Measurements from ENCODE around the gene OSBP. TPM values are rescaled to one million over a fixed set of nuclear protein-coding genes. Genes with fewer than 3 reads are reported as not detected.

OSBP gene, protein sequence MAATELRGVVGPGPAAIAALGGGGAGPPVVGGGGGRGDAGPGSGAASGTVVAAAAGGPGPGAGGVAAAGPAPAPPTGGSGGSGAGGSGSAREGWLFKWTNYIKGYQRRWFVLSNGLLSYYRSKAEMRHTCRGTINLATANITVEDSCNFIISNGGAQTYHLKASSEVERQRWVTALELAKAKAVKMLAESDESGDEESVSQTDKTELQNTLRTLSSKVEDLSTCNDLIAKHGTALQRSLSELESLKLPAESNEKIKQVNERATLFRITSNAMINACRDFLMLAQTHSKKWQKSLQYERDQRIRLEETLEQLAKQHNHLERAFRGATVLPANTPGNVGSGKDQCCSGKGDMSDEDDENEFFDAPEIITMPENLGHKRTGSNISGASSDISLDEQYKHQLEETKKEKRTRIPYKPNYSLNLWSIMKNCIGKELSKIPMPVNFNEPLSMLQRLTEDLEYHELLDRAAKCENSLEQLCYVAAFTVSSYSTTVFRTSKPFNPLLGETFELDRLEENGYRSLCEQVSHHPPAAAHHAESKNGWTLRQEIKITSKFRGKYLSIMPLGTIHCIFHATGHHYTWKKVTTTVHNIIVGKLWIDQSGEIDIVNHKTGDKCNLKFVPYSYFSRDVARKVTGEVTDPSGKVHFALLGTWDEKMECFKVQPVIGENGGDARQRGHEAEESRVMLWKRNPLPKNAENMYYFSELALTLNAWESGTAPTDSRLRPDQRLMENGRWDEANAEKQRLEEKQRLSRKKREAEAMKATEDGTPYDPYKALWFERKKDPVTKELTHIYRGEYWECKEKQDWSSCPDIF
- 25.4 TPM for polyA plus RNA-seq (2013, experiment 1 of 2)
- 25.0 TPM for polyA plus RNA-seq (2013, experiment 2 of 2)

- no peaks in the 10 kb centered on the region for H3K27me3 ChIP-seq (ENCODE audit: control insufficient read depth in 1 of 2, insufficient read depth in 1 of 2, low read length in 2 of 2)
- peaks cover 5% of the 10 kb centered on the region for H3K79me1 ChIP-seq (replicated peaks; ENCODE audit: low read length, poor library complexity, severe bottlenecking)
- H3K36me3 ChIP-seq (ENCODE audit: control insufficient read depth in 1 of 2, insufficient read depth in 2 of 2, low read depth in 1 of 2, low read length in 2 of 2), result peaks cover 4 to 11% of the 10 kb centered on the region in 2 experiments
- H2BK5ac ChIP-seq (ENCODE audit: low read depth, low read length, poor library complexity, severe bottlenecking), result peak within 1 kb of the TSS; percentile 89
- H2BK15ac ChIP-seq (ENCODE audit: low read depth, poor library complexity, severe bottlenecking), result peak within 1 kb of the TSS; percentile 94
- peak within 1 kb of the TSS; percentile 86 to 98 for H3K14ac ChIP-seq (ENCODE audit: low read length in 2 of 2)
- no peaks in the 10 kb centered on the region for H3K9me3 ChIP-seq (ENCODE audit: control insufficient read depth, low read length)
- peak within 1 kb of the TSS in 1 of 2 experiments; percentile 97 for H3K23ac ChIP-seq (ENCODE audit: low read length in 2 of 2)
- H3K4me2 ChIP-seq (ENCODE audit: low read length, poor library complexity, severe bottlenecking), result peak within 1 kb of the TSS; percentile 97
- H3K4ac ChIP-seq (ENCODE audit: low read depth in 1 of 2, low read length in 2 of 2), result peak within 1 kb of the TSS; percentile 81 to 96
- peak; percentile 100 for DNase-seq
- H2BK12ac ChIP-seq (ENCODE audit: low read length in 2 of 2), result peak within 1 kb of the TSS; percentile 47 to 77
- no peak within 1 kb of the TSS for H2AK5ac ChIP-seq (ENCODE audit: low read length, severe bottlenecking)
- under 1% methylated on average over 53 of the region's 55 CpGs for WGBS
- H3K9ac ChIP-seq (ENCODE audit: low read length), result peak within 1 kb of the TSS; percentile 93
- peak within 1 kb of the TSS; percentile 82 for H4K91ac ChIP-seq (ENCODE audit: low read length)
- peaks cover 7% of the 10 kb centered on the region for H3K4me1 ChIP-seq (ENCODE audit: control insufficient read depth, insufficient read depth, low read depth, low read length)
- peak within 1 kb of the TSS; percentile 89 to 97 for H3K4me3 ChIP-seq (ENCODE audit: insufficient read depth in 1 of 2, low read depth in 1 of 2, low read length in 2 of 2)
- H2BK120ac ChIP-seq (ENCODE audit: low read depth, low read length), result peak within 1 kb of the TSS; percentile 85
- peak within 1 kb of the TSS; percentile 99 for H3K18ac ChIP-seq (ENCODE audit: low read depth in 1 of 2, low read length in 2 of 2)
- peak within 1 kb of the TSS; percentile 90 for H4K8ac ChIP-seq (ENCODE audit: low read length)
- peak within 1 kb of the TSS; percentile 54 for H3K27ac ChIP-seq (ENCODE audit: low read length, poor library complexity, severe bottlenecking)
- H2AFZ ChIP-seq (ENCODE audit: low read depth, low read length), result peak within 1 kb of the TSS; percentile 99
These were observed at the start of gene OSBP for GRCh38 chr11:59615637-59616395. Gene OSBP, minus strand, starts transcription at chr11:59615774. Its CDS starts 110 bp downstream, at chr11:59615664.

DNA sequence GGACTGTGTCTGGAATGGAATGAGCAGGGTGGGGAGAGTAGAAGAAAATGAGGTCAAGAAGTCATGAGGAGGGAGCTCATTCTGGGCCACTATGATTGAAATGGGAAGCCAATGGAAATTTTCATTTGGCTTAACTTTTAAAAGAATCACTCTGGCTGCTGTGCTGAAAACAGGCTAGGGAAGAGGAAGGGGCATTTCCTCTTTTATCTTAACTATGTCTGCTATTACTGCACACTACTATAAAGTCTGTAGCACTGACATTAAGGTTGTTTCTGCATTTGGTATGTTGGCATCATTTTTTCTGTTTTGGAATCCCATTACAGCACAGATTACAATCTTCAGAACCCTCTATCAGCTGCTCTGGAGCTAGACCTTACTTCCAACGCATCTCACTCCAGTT lies 45.0 kb upstream of the OSBP start:
- Histone ChIP-seq H3K23ac (ENCODE audit: low read length in 2 of 2) (no peak overlapping the region), H3K27me3 (ENCODE audit: control insufficient read depth in 1 of 2, insufficient read depth in 1 of 2, low read length in 2 of 2) (no peaks in the 10 kb centered on the region), H3K27ac (ENCODE audit: low read length, poor library complexity, severe bottlenecking) (peak overlapping the region; percentile 93), H2BK12ac (ENCODE audit: low read length in 2 of 2) (no peak overlapping the region), H3K4me3 (ENCODE audit: insufficient read depth in 1 of 2, low read depth in 1 of 2, low read length in 2 of 2) (no peak overlapping the region), H4K8ac (ENCODE audit: low read length) (no peak overlapping the region), H3K9ac (ENCODE audit: low read length) (no peak overlapping the region), H3K4ac (ENCODE audit: low read depth in 1 of 2, low read length in 2 of 2) (no peak overlapping the region), H3K18ac (ENCODE audit: low read depth in 1 of 2, low read length in 2 of 2) (no peak overlapping the region), H2BK5ac (ENCODE audit: low read depth, low read length, poor library complexity, severe bottlenecking) (peak overlapping the region; percentile 82), H2BK15ac (ENCODE audit: low read depth, poor library complexity, severe bottlenecking) (no peak overlapping the region), H3K79me1 (replicated peaks; ENCODE audit: low read length, poor library complexity, severe bottlenecking) (peaks cover 22% of the 10 kb centered on the region), H3K4me2 (ENCODE audit: low read length, poor library complexity, severe bottlenecking) (peak overlapping the region; percentile 43), H2AFZ (ENCODE audit: low read depth, low read length) (no peak overlapping the region), H4K91ac (ENCODE audit: low read length) (no peak overlapping the region), H3K9me3 (ENCODE audit: control insufficient read depth, low read length) (no peaks in the 10 kb centered on the region), H2AK5ac (ENCODE audit: low read length, severe bottlenecking) (peak overlapping the region; percentile 80), H3K36me3 (ENCODE audit: control insufficient read depth in 1 of 2, insufficient read depth in 2 of 2, low read depth in 1 of 2, low read length in 2 of 2) (peaks cover 14 to 98% of the 10 kb centered on the region in 2 experiments), H3K4me1 (ENCODE audit: control insufficient read depth, insufficient read depth, low read depth, low read length) (peaks cover 3% of the 10 kb centered on the region), H2BK120ac (ENCODE audit: low read depth, low read length) (no peak overlapping the region), H3K14ac (ENCODE audit: low read length in 2 of 2) (no peak overlapping the region)
- 96% methylated on average over 1 of the region's 1 CpG for WGBS
- DNase-seq, result no peak

DNA sequence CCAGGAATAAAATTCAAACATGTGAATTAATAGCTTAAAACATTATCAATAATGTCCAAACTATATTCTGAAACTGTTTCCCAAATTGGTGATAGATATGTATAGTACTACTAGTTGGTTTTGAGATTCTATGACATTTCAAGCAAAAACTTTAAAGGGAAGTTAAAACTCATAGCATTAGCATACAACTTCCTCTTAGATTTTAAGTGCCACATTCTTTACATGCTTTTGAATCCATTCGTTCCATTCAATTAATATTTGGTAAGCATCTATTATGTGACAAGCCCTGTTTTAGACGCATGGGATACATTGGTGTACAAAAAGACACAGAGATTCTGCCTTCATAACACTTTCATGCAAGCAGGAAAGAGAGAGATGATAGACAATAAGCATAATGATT lies 44.4 kb upstream of the OSBP start:
- peak overlapping the region; percentile 93 for H3K27ac ChIP-seq (ENCODE audit: low read length, poor library complexity, severe bottlenecking)
- peaks cover 3% of the 10 kb centered on the region for H3K4me1 ChIP-seq (ENCODE audit: control insufficient read depth, insufficient read depth, low read depth, low read length)
- H3K9ac ChIP-seq (ENCODE audit: low read length), result no peak overlapping the region
- no peak overlapping the region for H4K8ac ChIP-seq (ENCODE audit: low read length)
- no peak overlapping the region for H3K4me3 ChIP-seq (ENCODE audit: insufficient read depth in 1 of 2, low read depth in 1 of 2, low read length in 2 of 2)
- peaks cover 16 to 98% of the 10 kb centered on the region in 2 experiments for H3K36me3 ChIP-seq (ENCODE audit: control insufficient read depth in 1 of 2, insufficient read depth in 2 of 2, low read depth in 1 of 2, low read length in 2 of 2)
- H3K27me3 ChIP-seq (ENCODE audit: control insufficient read depth in 1 of 2, insufficient read depth in 1 of 2, low read length in 2 of 2), result no peaks in the 10 kb centered on the region
- H3K79me1 ChIP-seq (replicated peaks; ENCODE audit: low read length, poor library complexity, severe bottlenecking), result peaks cover 25% of the 10 kb centered on the region
- no peak overlapping the region for H2BK12ac ChIP-seq (ENCODE audit: low read length in 2 of 2)
- H2BK15ac ChIP-seq (ENCODE audit: low read depth, poor library complexity, severe bottlenecking), result no peak overlapping the region
- H3K4me2 ChIP-seq (ENCODE audit: low read length, poor library complexity, severe bottlenecking), result no peak overlapping the region
- H2AFZ ChIP-seq (ENCODE audit: low read depth, low read length), result no peak overlapping the region
- no peak overlapping the region for H3K23ac ChIP-seq (ENCODE audit: low read length in 2 of 2)
- no peak for DNase-seq
- H3K14ac ChIP-seq (ENCODE audit: low read length in 2 of 2), result no peak overlapping the region
- H3K4ac ChIP-seq (ENCODE audit: low read depth in 1 of 2, low read length in 2 of 2), result no peak overlapping the region
- WGBS, result 44% methylated on average over 1 of the region's 2 CpGs
- no peak overlapping the region for H2BK120ac ChIP-seq (ENCODE audit: low read depth, low read length)
- no peak overlapping the region for H4K91ac ChIP-seq (ENCODE audit: low read length)
- H2BK5ac ChIP-seq (ENCODE audit: low read depth, low read length, poor library complexity, severe bottlenecking), result no peak overlapping the region
- no peaks in the 10 kb centered on the region for H3K9me3 ChIP-seq (ENCODE audit: control insufficient read depth, low read length)
- no peak overlapping the region for H3K18ac ChIP-seq (ENCODE audit: low read depth in 1 of 2, low read length in 2 of 2)
- H2AK5ac ChIP-seq (ENCODE audit: low read length, severe bottlenecking), result no peak overlapping the region

Measured in mesenchymal stem cell (in vitro differentiated cells and primary cell).